ENCODE data around the gene CAMKK1.

Gene CAMKK1

GRCh38 chr17:3919123-3919624 lies 26.3 kb upstream of the CAMKK1 start:
- no peak for DNase-seq (ENCODE audit: low read depth, low spot score)
- TF ChIP-seq CTCF (IDR thresholded peaks at IDR 0.05; ENCODE audit: insufficient read depth, low read length, missing control alignments): no peak
- ChIA-PET POLR2A (no interaction called here), CTCF (interaction anchor here (2.6 kb wide), 1 partner anchor 86 kb away, joined by 10 read pairs; no protein-coding TSS in a partner anchor)
- no peak overlapping the region for H3K4me3 ChIP-seq (ENCODE audit: low read depth, low read length)

- POLR2A ChIA-PET: no interaction called here
- no peak for TF ChIP-seq CTCF (IDR thresholded peaks at IDR 0.05; ENCODE audit: insufficient read depth, low read length, missing control alignments)
- no peak overlapping the region for H3K4me3 ChIP-seq (ENCODE audit: low read depth, low read length)
- no peak for DNase-seq (ENCODE audit: low read depth, low spot score)
- CTCF ChIA-PET: no interaction called here
Measured at GRCh38 chr17:3918372-3919122, 25.7 kb upstream of the CAMKK1 start.

DNA sequence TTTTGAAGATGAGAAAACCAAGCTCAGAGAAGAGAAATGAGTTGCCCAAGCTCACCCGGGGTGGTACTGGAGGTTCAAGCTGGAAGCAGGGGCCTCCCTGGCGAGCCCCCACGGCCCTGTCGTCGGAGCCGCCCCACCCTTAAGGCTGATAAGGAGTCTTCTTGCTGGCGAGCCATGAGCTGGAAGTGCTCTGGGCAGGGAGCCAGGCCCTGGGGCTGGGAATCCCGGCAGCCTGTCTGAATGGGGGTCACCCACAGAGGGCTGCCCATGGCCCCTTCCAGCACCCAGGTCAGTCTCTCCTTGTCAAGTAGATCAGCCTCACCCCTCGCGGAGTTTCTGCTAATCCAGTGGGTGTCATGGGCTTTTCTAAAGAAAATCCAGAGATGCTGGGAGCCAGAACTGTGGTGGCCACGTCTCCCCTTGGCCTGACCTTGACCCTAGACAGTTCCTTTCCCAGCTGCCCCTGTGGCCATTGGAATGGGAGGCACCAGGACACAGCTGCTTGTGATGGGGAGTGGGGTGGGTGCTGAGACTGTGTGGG lies 24.6 kb upstream of the CAMKK1 start:
- POLR2A ChIA-PET: no interaction called here
- CTCF ChIA-PET: interaction anchor here (1.9 to 7.6 kb wide), 5 partner anchors 9 to 180 kb away, joined by 7 to 137 read pairs (median 62); no protein-coding TSS in a partner anchor

GRCh38 chr17:3916825-3917224 lies 24.0 kb upstream of the CAMKK1 start:
- H3K4me3 ChIP-seq (ENCODE audit: low read depth, low read length): no peak overlapping the region
- no peak for DNase-seq (ENCODE audit: low read depth, low spot score)
- TF ChIP-seq CTCF (IDR thresholded peaks at IDR 0.05; ENCODE audit: insufficient read depth, low read length, missing control alignments): no peak
- POLR2A ChIA-PET: no interaction called here
- CTCF ChIA-PET: interaction anchor here (0.7 to 7.6 kb wide), 9 partner anchors 10 to 179 kb away, joined by 3 to 137 read pairs (median 7); no protein-coding TSS in a partner anchor

More for the DNA sequence above, 24.6 kb upstream of the CAMKK1 start:
- H3K4me3 ChIP-seq (ENCODE audit: low read depth, low read length): no peak overlapping the region
- no peak for TF ChIP-seq CTCF (IDR thresholded peaks at IDR 0.05; ENCODE audit: insufficient read depth, low read length, missing control alignments)
- no peak for DNase-seq (ENCODE audit: low read depth, low spot score)

DNA sequence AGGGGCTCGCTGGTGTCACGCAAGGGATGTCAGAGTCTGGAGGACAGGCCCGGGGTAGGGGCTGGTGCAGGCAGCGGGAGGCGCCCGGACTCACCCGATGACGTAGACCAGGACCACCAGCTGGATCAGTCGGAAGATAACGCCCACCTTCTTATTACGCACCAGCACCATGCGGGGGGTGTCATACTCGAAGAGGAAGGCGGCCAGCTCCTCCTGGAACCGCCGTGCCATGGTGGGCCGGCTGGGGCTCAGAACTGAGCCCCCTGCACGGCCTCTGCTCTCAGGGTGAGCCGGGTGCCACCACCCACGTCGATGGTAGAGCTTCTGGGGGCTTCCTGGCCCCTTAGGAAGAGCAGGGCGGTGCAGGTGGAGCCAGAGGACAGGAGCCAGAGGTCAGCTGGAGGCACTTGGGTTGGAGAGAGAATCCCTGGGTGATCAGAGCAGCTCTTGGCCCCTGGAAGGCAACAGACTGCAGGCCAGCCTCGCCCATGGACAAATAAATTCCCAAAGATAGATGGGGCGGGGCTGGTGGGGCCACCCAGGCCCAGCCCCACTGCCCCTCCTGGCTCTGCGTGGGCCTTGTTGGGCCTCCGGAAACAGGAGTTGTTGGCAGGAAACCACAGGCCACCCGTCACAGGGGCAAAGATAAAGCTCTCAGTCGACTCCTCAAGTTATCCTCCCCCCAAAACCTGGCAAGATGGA lies 23.3 kb upstream of the CAMKK1 start, which contains the start of gene P2RX1:
TSS of gene P2RX1 (minus strand) at position 471 of the 702 bp plus-strand sequence. CDS start at position 231, 240 bp downstream.
- TF ChIP-seq CTCF (IDR thresholded peaks at IDR 0.05; ENCODE audit: insufficient read depth, low read length, missing control alignments): no peak
- H3K4me3 ChIP-seq (ENCODE audit: low read depth, low read length): no peak within 1 kb of the TSS
- POLR2A ChIA-PET: no interaction called here
- DNase-seq (ENCODE audit: low read depth, low spot score): no peak
- CTCF ChIA-PET: interaction anchor here (0.7 to 7.6 kb wide), 11 partner anchors 10 to 178 kb away, joined by 3 to 137 read pairs (median 5); no protein-coding TSS in a partner anchor

All from AG04449 (cell line).